Fibroblast of lung (primary cell): ENCODE results near the gene SLAMF8. TPM values are rescaled to one million over a fixed set of nuclear protein-coding genes. Genes with fewer than 3 reads are reported as not detected.
A peak's percentile ranks its signal among the peaks of the same experiment; 100 is the strongest.

Source experiments
- DNase-seq, 2 donors: peaks; one replicate each; pipeline versions ENCODE4 v3.0.0 to v3.0.0-alpha.2; 2010; ENCODE audit warnings: low read depth in 2 of 2
- H2AFZ ChIP-seq: 2 replicates; pipeline ENCODE4 v1.5.1; 2012; ENCODE audit warnings: low read length, control low read depth, inconsistent platforms
- H3K27ac ChIP-seq: 2 replicates; pipeline ENCODE4 v1.5.1; 2011; ENCODE audit warnings: low read length, control low read depth; ENCODE audit not compliant: insufficient read depth
- H3K27me3 ChIP-seq: 2 replicates; pipeline ENCODE4 v1.5.1; 2011; ENCODE audit warnings: mild to moderate bottlenecking, low read length; ENCODE audit not compliant: control insufficient read depth, insufficient read depth
- H3K36me3 ChIP-seq: 2 replicates; pipeline ENCODE4 v1.5.1; 2011; ENCODE audit warnings: low read length; ENCODE audit not compliant: control insufficient read depth, insufficient read depth
- H3K4me1 ChIP-seq: 2 replicates; pipeline ENCODE4 v1.5.1; 2011; ENCODE audit warnings: low read length; ENCODE audit not compliant: control insufficient read depth, insufficient read depth; ENCODE audit errors: extremely low read depth
- H3K4me2 ChIP-seq: 2 replicates; pipeline ENCODE4 v1.5.1; 2011; ENCODE audit warnings: low read length, control low read depth; ENCODE audit not compliant: insufficient read depth; ENCODE audit errors: extremely low read depth
- H3K4me3 ChIP-seq, 4 experiments: fragments of 200-600 bp in 1 of 4; sonication (generic) in 1 of 4; replicated peaks in 1 of 4; 2 replicates each; pipeline ENCODE4 v1.5.1; 2011 to 2016; ENCODE audit warnings: low read length in 4 of 4, low read depth in 3 of 4, mild to moderate bottlenecking in 3 of 4, control low read depth in 2 of 4, inconsistent platforms in 1 of 4, mixed read lengths in 1 of 4; ENCODE audit not compliant: insufficient read depth in 1 of 4; ENCODE audit errors: control extremely low read depth in 1 of 4
- H3K79me2 ChIP-seq: 2 replicates; pipeline ENCODE4 v1.5.1; 2012; ENCODE audit warnings: mild to moderate bottlenecking, low read length, inconsistent platforms; ENCODE audit not compliant: control insufficient read depth, insufficient read depth
- H3K9ac ChIP-seq: 2 replicates; pipeline ENCODE4 v1.5.1; 2011; ENCODE audit warnings: mild to moderate bottlenecking, low read length, control low read depth; ENCODE audit not compliant: insufficient read depth
- H3K9me3 ChIP-seq: 2 replicates; pipeline ENCODE4 v1.5.1; 2012; ENCODE audit warnings: low read depth, low read length; ENCODE audit not compliant: control insufficient read depth, insufficient read depth
- H4K20me1 ChIP-seq: 2 replicates; pipeline ENCODE4 v1.5.1; 2011; ENCODE audit warnings: low read length; ENCODE audit not compliant: control insufficient read depth, insufficient read depth; ENCODE audit errors: extremely low read depth
- EZH2 ChIP-seq: IDR thresholded peaks from 2 replicates; pipeline ENCODE4 v1.5.1; 2012; ENCODE audit warnings: low read length, control low read depth, mild to moderate bottlenecking; ENCODE audit errors: missing control alignments
- polyA plus RNA-seq, 2 donors: library from polyadenylated mRNA; depleted of rRNA in 1 of 2; stranded (reverse) in 1 of 2; unstranded in 1 of 2; fragments of >200 nt; gene quantifications; 2 replicates each; pipeline ENCODE4 v1.2.1, GENCODE V29; 2011 to 2012; ENCODE audit warnings: missing spikeins in 1 of 2
- total RNA-seq: library from RNA; depleted of rRNA; stranded (reverse); fragments of >200 nt; gene quantifications from 2 replicates; pipeline ENCODE4 v1.2.1, GENCODE V29; 2014
- TF ChIP-seq, protein P1 (sequence below), 2 donors: IDR thresholded peaks in 1 of 2; conservative IDR thresholded peaks in 1 of 2; 1 replicate in 1 of 2; 2 replicates in 1 of 2; pipeline ENCODE4 v1.5.1; 2011 to 2012; ENCODE audit warnings: low read length in 2 of 2, control low read depth in 1 of 2, inconsistent platforms in 1 of 2, low read depth in 1 of 2, mild to moderate bottlenecking in 1 of 2

SLAMF8 gene
- total and polyA plus RNA-seq, 2 donors (not counting 1 experiment from before 2014, with no cell fraction given), result not detected

DNA sequence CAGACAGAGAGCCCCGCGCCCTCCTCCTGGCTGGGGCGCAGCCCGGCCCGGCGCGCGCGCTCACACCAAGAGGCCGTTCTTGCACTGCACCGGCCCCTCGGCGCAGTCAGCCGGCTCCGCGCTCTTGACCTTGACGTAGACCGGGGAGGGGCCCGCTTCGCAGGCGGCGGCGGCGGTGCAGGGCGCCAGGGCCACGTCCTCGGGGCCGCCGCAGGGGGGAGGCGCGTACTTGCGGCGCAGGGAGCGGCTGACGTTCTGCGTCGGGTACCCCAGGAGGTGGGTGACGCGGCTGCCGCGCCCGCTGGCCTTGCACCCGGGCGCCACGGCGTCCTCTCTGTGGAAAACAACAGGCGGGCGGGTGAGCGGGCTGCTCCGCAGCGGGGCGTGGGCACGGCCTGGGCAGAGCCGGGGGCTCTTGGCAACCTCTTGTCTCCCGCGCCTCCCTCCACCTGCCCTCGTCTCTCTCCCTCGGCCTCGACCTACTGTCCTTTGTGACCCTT lies 28.1 kb downstream of the SLAMF8 start:
- Histone ChIP-seq H3K4me3 (peak overlapping the region; percentile 40 to 79 (median 56)), H3K27ac (peak overlapping the region; percentile 79), H3K9ac (peak overlapping the region; percentile 75), H3K9me3 (no peaks in the 10 kb centered on the region), H3K79me2 (no peaks in the 10 kb centered on the region), H3K4me2 (peak overlapping the region; percentile 90), H3K27me3 (no peaks in the 10 kb centered on the region), H3K36me3 (no peaks in the 10 kb centered on the region), H3K4me1 (peaks cover 7% of the 10 kb centered on the region), H2AFZ (peak overlapping the region; percentile 75), H4K20me1 (no peaks in the 10 kb centered on the region)
- DNase-seq, result peak; percentile 86 to 89
- TF ChIP-seq, protein P1, sequence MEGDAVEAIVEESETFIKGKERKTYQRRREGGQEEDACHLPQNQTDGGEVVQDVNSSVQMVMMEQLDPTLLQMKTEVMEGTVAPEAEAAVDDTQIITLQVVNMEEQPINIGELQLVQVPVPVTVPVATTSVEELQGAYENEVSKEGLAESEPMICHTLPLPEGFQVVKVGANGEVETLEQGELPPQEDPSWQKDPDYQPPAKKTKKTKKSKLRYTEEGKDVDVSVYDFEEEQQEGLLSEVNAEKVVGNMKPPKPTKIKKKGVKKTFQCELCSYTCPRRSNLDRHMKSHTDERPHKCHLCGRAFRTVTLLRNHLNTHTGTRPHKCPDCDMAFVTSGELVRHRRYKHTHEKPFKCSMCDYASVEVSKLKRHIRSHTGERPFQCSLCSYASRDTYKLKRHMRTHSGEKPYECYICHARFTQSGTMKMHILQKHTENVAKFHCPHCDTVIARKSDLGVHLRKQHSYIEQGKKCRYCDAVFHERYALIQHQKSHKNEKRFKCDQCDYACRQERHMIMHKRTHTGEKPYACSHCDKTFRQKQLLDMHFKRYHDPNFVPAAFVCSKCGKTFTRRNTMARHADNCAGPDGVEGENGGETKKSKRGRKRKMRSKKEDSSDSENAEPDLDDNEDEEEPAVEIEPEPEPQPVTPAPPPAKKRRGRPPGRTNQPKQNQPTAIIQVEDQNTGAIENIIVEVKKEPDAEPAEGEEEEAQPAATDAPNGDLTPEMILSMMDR (conservative IDR thresholded peaks at IDR 0.05 in 1 of 2, IDR thresholded peaks at IDR 0.05 in 1 of 2; ENCODE audit: low read depth in 1 of 2, low read length in 2 of 2), result no peak
- no peak for TF ChIP-seq EZH2

DNA sequence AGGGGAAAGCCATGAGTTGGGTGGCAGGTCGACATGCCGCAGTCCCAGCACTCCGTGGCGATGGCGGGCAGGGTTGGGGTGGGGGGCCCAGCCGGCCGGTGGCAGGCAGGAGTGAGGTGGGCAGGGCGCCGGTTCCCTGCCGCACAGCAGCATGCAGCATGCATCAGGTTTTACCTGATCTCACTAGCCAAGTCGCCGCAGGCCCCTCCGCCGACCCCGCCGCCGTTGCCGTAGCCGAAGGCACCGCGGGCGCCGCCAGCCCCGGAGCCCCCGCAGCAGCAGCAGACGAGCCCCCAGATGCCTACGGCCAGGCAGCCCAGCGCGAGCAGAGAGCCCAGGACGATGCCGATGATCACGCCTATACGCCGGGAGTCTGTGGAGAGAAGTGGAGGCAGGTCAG lies 29.0 kb downstream of the SLAMF8 start:
- H3K9ac ChIP-seq, result no peak overlapping the region
- no peak overlapping the region for H3K4me2 ChIP-seq
- DNase-seq, result no peak
- no peaks in the 10 kb centered on the region for H4K20me1 ChIP-seq
- no peaks in the 10 kb centered on the region for H3K36me3 ChIP-seq
- no peaks in the 10 kb centered on the region for H3K27me3 ChIP-seq
- H3K9me3 ChIP-seq, result no peaks in the 10 kb centered on the region
- H3K4me1 ChIP-seq, result peaks cover 7% of the 10 kb centered on the region
- H3K27ac ChIP-seq, result no peak overlapping the region
- no peak overlapping the region for H2AFZ ChIP-seq
- H3K4me3 ChIP-seq, result peak overlapping the region in 1 of 4 experiments; percentile 79
- no peak for TF ChIP-seq EZH2
- TF ChIP-seq, protein P1 (conservative IDR thresholded peaks at IDR 0.05 in 1 of 2, IDR thresholded peaks at IDR 0.05 in 1 of 2; ENCODE audit: low read depth in 1 of 2, low read length in 2 of 2), result no peak
- H3K79me2 ChIP-seq, result no peaks in the 10 kb centered on the region

DNA sequence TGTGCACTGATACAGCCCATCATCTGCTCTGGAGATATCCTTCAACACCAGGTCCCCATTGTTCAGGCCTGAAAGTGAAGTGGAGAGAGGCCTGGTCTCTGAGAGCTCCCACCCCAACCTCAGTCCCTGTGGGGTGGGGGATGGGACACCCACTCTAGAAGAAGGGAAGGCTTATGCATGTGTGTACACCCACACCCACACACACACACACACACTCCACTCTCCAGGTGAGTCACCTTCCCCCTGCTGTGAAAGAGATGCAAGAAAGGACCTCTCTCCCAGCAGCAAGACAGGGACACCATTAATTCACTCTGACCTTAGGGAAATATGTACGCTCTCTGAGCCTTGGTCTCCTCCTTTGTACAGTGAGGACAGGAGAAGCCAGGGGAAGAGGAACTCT lies 29.9 kb downstream of the SLAMF8 start:
- no peak overlapping the region for H2AFZ ChIP-seq
- no peak overlapping the region for H3K27ac ChIP-seq
- no peak overlapping the region for H3K4me2 ChIP-seq
- H3K79me2 ChIP-seq, result no peaks in the 10 kb centered on the region
- no peaks in the 10 kb centered on the region for H3K9me3 ChIP-seq
- H3K36me3 ChIP-seq, result no peaks in the 10 kb centered on the region
- no peak for DNase-seq
- no peak overlapping the region for H3K9ac ChIP-seq
- no peaks in the 10 kb centered on the region for H4K20me1 ChIP-seq
- TF ChIP-seq, protein P1 (conservative IDR thresholded peaks at IDR 0.05 in 1 of 2, IDR thresholded peaks at IDR 0.05 in 1 of 2; ENCODE audit: low read depth in 1 of 2, low read length in 2 of 2), result no peak
- TF ChIP-seq EZH2, result no peak
- peaks cover 7% of the 10 kb centered on the region for H3K4me1 ChIP-seq
- no peaks in the 10 kb centered on the region for H3K27me3 ChIP-seq
- H3K4me3 ChIP-seq, result no peak overlapping the region
